CD8-positive, alpha-beta memory T cell (primary cell): Measurements from ENCODE around the gene UPK1A. TPM values are rescaled to one million over a fixed set of nuclear protein-coding genes. Genes with fewer than 3 reads are reported as not detected.
A peak's percentile ranks its signal among the peaks of the same experiment; 100 is the strongest.

Experiments used
- CTCF ChIA-PET: fragments of 350-600 bp; sonication (Branson Sonifier 250); formaldehyde crosslinking; loops from one replicate; lab custom pipeline; 2021; ENCODE audit warnings: antibody characterized with exemption; lab: Charles Lee
- POLR2A ChIA-PET: fragments of 350-600 bp; sonication (Branson Sonifier 250); formaldehyde crosslinking; loops from one replicate; lab custom pipeline; 2021; ENCODE audit warnings: antibody characterized with exemption; lab: Charles Lee
- DNase-seq, 5 donors: peaks; one replicate each; pipeline versions ENCODE4 v3.0.0 to v3.0.0-alpha.2; 2020 to 2022; ENCODE audit warnings: mixed read lengths in 1 of 5
- H3K27ac ChIP-seq: one replicate; pipeline ENCODE4 v1.7.0; 2013; ENCODE audit warnings: low read depth, mild to moderate bottlenecking, low read length, moderate library complexity
- H3K27me3 ChIP-seq: 2 replicates; pipeline ENCODE4 v1.7.0; 2013; ENCODE audit warnings: low read length, mild to moderate bottlenecking; ENCODE audit not compliant: insufficient read depth, poor library complexity, severe bottlenecking
- H3K36me3 ChIP-seq: 2 replicates; pipeline ENCODE4 v1.7.0; 2013; ENCODE audit warnings: mild to moderate bottlenecking, low read length, moderate library complexity; ENCODE audit not compliant: insufficient read depth
- H3K4me1 ChIP-seq: 2 replicates; pipeline ENCODE4 v1.7.0; 2013; ENCODE audit warnings: mild to moderate bottlenecking, low read length, moderate library complexity; ENCODE audit not compliant: insufficient read depth
- H3K4me3 ChIP-seq: 2 replicates; pipeline ENCODE4 v1.7.0; 2013; ENCODE audit warnings: mild to moderate bottlenecking, low read length
- H3K9me3 ChIP-seq: 2 replicates; pipeline ENCODE4 v1.7.0; 2013; ENCODE audit warnings: mild to moderate bottlenecking, low read length
- H3K27ac Mint-ChIP-seq, 8 donors: one replicate each; pipeline ENCODE4 v1.8.0; 2020 to 2021; ENCODE audit warnings: mixed read lengths in 8 of 8, mild to moderate bottlenecking in 6 of 8, inconsistent platforms in 3 of 8, moderate library complexity in 3 of 8
- H3K27me3 Mint-ChIP-seq, 2 donors: one replicate each; pipeline ENCODE4 v1.8.0; 2020 to 2021; ENCODE audit warnings: mixed read lengths in 2 of 2, mild to moderate bottlenecking in 1 of 2, moderate library complexity in 1 of 2
- H3K36me3 Mint-ChIP-seq, 3 donors: one replicate each; pipeline ENCODE4 v1.8.0; 2020 to 2021; ENCODE audit warnings: mixed read lengths in 3 of 3, inconsistent platforms in 1 of 3, mild to moderate bottlenecking in 1 of 3
- H3K4me1 Mint-ChIP-seq, 3 donors: one replicate each; pipeline ENCODE4 v1.8.0; 2020 to 2021; ENCODE audit warnings: mixed read lengths in 3 of 3, inconsistent platforms in 1 of 3, mild to moderate bottlenecking in 1 of 3
- H3K4me3 Mint-ChIP-seq, 7 donors: one replicate each; pipeline ENCODE4 v1.8.0; 2020 to 2021; ENCODE audit warnings: mixed read lengths in 7 of 7, mild to moderate bottlenecking in 6 of 7, moderate library complexity in 4 of 7, inconsistent platforms in 2 of 7
- H3K9me3 Mint-ChIP-seq, 5 donors: one replicate each; pipeline ENCODE4 v1.8.0; 2020 to 2022; ENCODE audit warnings: mixed read lengths in 5 of 5, mild to moderate bottlenecking in 3 of 5, moderate library complexity in 2 of 5, inconsistent platforms in 1 of 5
- polyA plus RNA-seq: library from polyadenylated mRNA; unstranded; fragments of 300-500 nt; fragmentation: Illumina TruSeq; gene quantifications from one replicate; pipeline ENCODE4 v1.2.3, GENCODE V29; 2021
- total RNA-seq, 2 experiments: library from RNA; stranded (reverse); gene quantifications; one replicate each; pipeline ENCODE4 v1.2.3, GENCODE V29; 2021

Gene UPK1A
- total RNA-seq (under 1 TPM in 1 of 2 experiments, not detected in 1; 0.22 TPM), polyA plus RNA-seq (not detected)

GRCh38 chr19:35666251-35666913 lies at the start of gene UPK1A:
TSS of gene UPK1A (plus strand) at chr19:35666517. CDS start at chr19:35666813, 296 bp downstream.
- H3K27me3 Mint-ChIP-seq = peaks cover 10 to 16% of the 10 kb centered on the region in 2 donors
- Histone ChIP-seq H3K27me3 (peaks cover 5% of the 10 kb centered on the region), H3K27ac (no peak within 1 kb of the TSS), H3K4me1 (no peaks in the 10 kb centered on the region), H3K4me3 (no peak within 1 kb of the TSS), H3K36me3 (no peaks in the 10 kb centered on the region), H3K9me3 (no peaks in the 10 kb centered on the region)
- H3K36me3 Mint-ChIP-seq = peaks cover 0 to 21% (median 0%) of the 10 kb centered on the region in 3 donors
- H3K4me3 Mint-ChIP-seq = no peak within 1 kb of the TSS
- no peak for DNase-seq
- H3K9me3 Mint-ChIP-seq = peaks cover 0 to 2% (median 0%) of the 10 kb centered on the region in 5 donors
- CTCF ChIA-PET = no interaction called here
- no peaks in the 10 kb centered on the region for H3K4me1 Mint-ChIP-seq
- POLR2A ChIA-PET = no interaction called here
- peak within 1 kb of the TSS in 2 of 8 donors; percentile 54 to 69 for H3K27ac Mint-ChIP-seq

- H3K4me3 Mint-ChIP-seq = no peak overlapping the region
- POLR2A ChIA-PET = no interaction called here
- peaks cover 0 to 1% (median under 1%) of the 10 kb centered on the region in 3 donors for H3K4me1 Mint-ChIP-seq
Observed at GRCh38 chr19:35618857-35619256, 47.5 kb upstream of the UPK1A start.

GRCh38 chr19:35619290-35619923 lies 46.9 kb upstream of the UPK1A start:
- Histone ChIP-seq H3K4me3 (no peak overlapping the region), H3K27me3 (no peaks in the 10 kb centered on the region), H3K9me3 (no peaks in the 10 kb centered on the region), H3K36me3 (no peaks in the 10 kb centered on the region), H3K27ac (no peak overlapping the region), H3K4me1 (no peaks in the 10 kb centered on the region)
- H3K36me3 Mint-ChIP-seq = peaks cover 0 to 50% (median 8%) of the 10 kb centered on the region in 3 donors
- H3K27me3 Mint-ChIP-seq = peaks cover 0 to 1% of the 10 kb centered on the region in 2 donors
- no peaks in the 10 kb centered on the region for H3K9me3 Mint-ChIP-seq
- CTCF ChIA-PET = no interaction called here
- no peak for DNase-seq
- POLR2A ChIA-PET = no interaction called here
- H3K27ac Mint-ChIP-seq = no peak overlapping the region
- H3K4me3 Mint-ChIP-seq = no peak overlapping the region
- no peaks in the 10 kb centered on the region for H3K4me1 Mint-ChIP-seq

More at GRCh38 chr19:35618857-35619256, 47.5 kb upstream of the UPK1A start:
- Histone ChIP-seq H3K36me3 (no peaks in the 10 kb centered on the region), H3K27ac (no peak overlapping the region), H3K9me3 (no peaks in the 10 kb centered on the region), H3K27me3 (no peaks in the 10 kb centered on the region), H3K4me3 (no peak overlapping the region), H3K4me1 (no peaks in the 10 kb centered on the region)
- H3K27me3 Mint-ChIP-seq = peaks cover 0 to 1% of the 10 kb centered on the region in 2 donors
- CTCF ChIA-PET = no interaction called here
- peaks cover 0 to 50% (median 8%) of the 10 kb centered on the region in 3 donors for H3K36me3 Mint-ChIP-seq
- DNase-seq = no peak
- peak overlapping the region in 1 of 8 donors; percentile 20 for H3K27ac Mint-ChIP-seq
- H3K9me3 Mint-ChIP-seq = no peaks in the 10 kb centered on the region

GRCh38 chr19:35620001-35620400 lies 46.3 kb upstream of the UPK1A start:
- Histone ChIP-seq H3K4me1 (no peaks in the 10 kb centered on the region), H3K27ac (no peak overlapping the region), H3K36me3 (no peaks in the 10 kb centered on the region), H3K4me3 (no peak overlapping the region), H3K27me3 (no peaks in the 10 kb centered on the region), H3K9me3 (no peaks in the 10 kb centered on the region)
- Mint-ChIP-seq H3K4me1 (no peaks in the 10 kb centered on the region), H3K27ac (no peak overlapping the region), H3K9me3 (no peaks in the 10 kb centered on the region), H3K27me3 (peaks cover 0 to 1% of the 10 kb centered on the region in 2 donors), H3K4me3 (no peak overlapping the region), H3K36me3 (peaks cover 0 to 45% (median 8%) of the 10 kb centered on the region in 3 donors)
- POLR2A ChIA-PET = no interaction called here
- CTCF ChIA-PET = no interaction called here
- DNase-seq = no peak

GRCh38 chr19:35621708-35622107 lies 44.6 kb upstream of the UPK1A start:
- ChIA-PET CTCF (no interaction called here), POLR2A (no interaction called here)
- H3K4me3 ChIP-seq = no peak overlapping the region
- no peaks in the 10 kb centered on the region for H3K27me3 ChIP-seq
- H3K9me3 ChIP-seq = no peaks in the 10 kb centered on the region
- peaks cover 0 to 4% (median 0%) of the 10 kb centered on the region in 3 donors for H3K4me1 Mint-ChIP-seq
- no peak overlapping the region for H3K4me3 Mint-ChIP-seq
- H3K27me3 Mint-ChIP-seq = peaks cover 0 to 1% of the 10 kb centered on the region in 2 donors
- no peak overlapping the region for H3K27ac Mint-ChIP-seq
- no peak for DNase-seq
- no peaks in the 10 kb centered on the region for H3K4me1 ChIP-seq
- no peak overlapping the region for H3K27ac ChIP-seq
- peaks cover 0 to 33% (median 4%) of the 10 kb centered on the region in 3 donors for H3K36me3 Mint-ChIP-seq
- no peaks in the 10 kb centered on the region for H3K36me3 ChIP-seq
- no peaks in the 10 kb centered on the region for H3K9me3 Mint-ChIP-seq

- no peak for DNase-seq
- no peak overlapping the region for H3K27ac ChIP-seq
- ChIA-PET POLR2A (no interaction called here), CTCF (interaction anchor here (0.7 kb wide), 1 partner anchor 15 kb away, joined by 3 read pairs; no protein-coding TSS in a partner anchor)
- no peaks in the 10 kb centered on the region for H3K9me3 ChIP-seq
- Mint-ChIP-seq H3K4me1 (peaks cover 0 to 4% (median 0%) of the 10 kb centered on the region in 3 donors), H3K36me3 (peaks cover 0 to 25% (median 4%) of the 10 kb centered on the region in 3 donors), H3K27me3 (peaks cover 0 to 1% of the 10 kb centered on the region in 2 donors), H3K27ac (no peak overlapping the region), H3K9me3 (no peaks in the 10 kb centered on the region), H3K4me3 (no peak overlapping the region)
- no peaks in the 10 kb centered on the region for H3K4me1 ChIP-seq
- H3K27me3 ChIP-seq = no peaks in the 10 kb centered on the region
- H3K4me3 ChIP-seq = no peak overlapping the region
- no peaks in the 10 kb centered on the region for H3K36me3 ChIP-seq
Observed at GRCh38 chr19:35622750-35623149, 43.6 kb upstream of the UPK1A start.

GRCh38 chr19:35623327-35624010 lies 42.8 kb upstream of the UPK1A start:
- ChIA-PET CTCF (no interaction called here), POLR2A (interaction anchor here (0.7 to 1.1 kb wide), 2 partner anchors 24 to 360 kb away, joined by 3 to 5 read pairs; partner anchors contain the start of gene COX6B1)
- H3K9me3 ChIP-seq = no peaks in the 10 kb centered on the region
- H3K36me3 Mint-ChIP-seq = peaks cover 0 to 21% (median 4%) of the 10 kb centered on the region in 3 donors
- peaks cover 0 to 1% of the 10 kb centered on the region in 2 donors for H3K27me3 Mint-ChIP-seq
- H3K27ac Mint-ChIP-seq = peak overlapping the region in 2 of 8 donors; percentile 33 to 38
- peaks cover 5% of the 10 kb centered on the region for H3K4me1 ChIP-seq
- no peaks in the 10 kb centered on the region for H3K9me3 Mint-ChIP-seq
- no peak overlapping the region for H3K4me3 ChIP-seq
- H3K4me1 Mint-ChIP-seq = peaks cover 6 to 8% (median 6%) of the 10 kb centered on the region in 3 donors
- no peaks in the 10 kb centered on the region for H3K36me3 ChIP-seq
- DNase-seq = no peak
- H3K27ac ChIP-seq = no peak overlapping the region
- H3K4me3 Mint-ChIP-seq = peak overlapping the region in 1 of 7 donors; percentile 83
- no peaks in the 10 kb centered on the region for H3K27me3 ChIP-seq
